Coronary artery (tissue), 2 donors: ENCODE results near the gene ARAP3.

ENCODE experiments used
- DNase-seq: peaks from one replicate; pipeline ENCODE4 v3.0.0-alpha.2; 2017; ENCODE audit warnings: low spot score
- H3K27ac ChIP-seq, 2 donors: fragments of 200-600 bp; sonication (generic); one replicate each; pipeline ENCODE4 v1.5.1; 2016 to 2019
- H3K4me3 ChIP-seq: fragments of 200-600 bp; sonication (generic); 2 replicates; pipeline ENCODE4 v1.5.1; 2016; ENCODE audit warnings: mild to moderate bottlenecking, moderate library complexity
- CTCF ChIP-seq: fragments of 200-600 bp; sonication (generic); IDR thresholded peaks from one replicate; pipeline ENCODE4 v1.5.1; 2019; ENCODE audit warnings: antibody characterized with exemption

ARAP3 gene

GRCh38 chr5:141708016-141708415 lies 26.0 kb upstream of the ARAP3 start:
- TF ChIP-seq CTCF = no peak
- no peak for DNase-seq
- no peak overlapping the region for H3K4me3 ChIP-seq
- no peak overlapping the region for H3K27ac ChIP-seq

- no peak overlapping the region for H3K4me3 ChIP-seq
- no peak overlapping the region for H3K27ac ChIP-seq
- TF ChIP-seq CTCF = no peak
- DNase-seq = no peak
Measured at GRCh38 chr5:141707510-141707909, 25.5 kb upstream of the ARAP3 start.

- Histone ChIP-seq H3K27ac (no peak overlapping the region), H3K4me3 (no peak overlapping the region)
- DNase-seq = no peak
- no peak for TF ChIP-seq CTCF
Measured at GRCh38 chr5:141706121-141706520, 24.1 kb upstream of the ARAP3 start.

GRCh38 chr5:141705469-141705868 lies 23.4 kb upstream of the ARAP3 start:
- H3K27ac ChIP-seq = no peak overlapping the region
- TF ChIP-seq CTCF = no peak
- DNase-seq = no peak

GRCh38 chr5:141704782-141705297 lies 22.8 kb upstream of the ARAP3 start:
- DNase-seq = no peak
- no peak overlapping the region for H3K27ac ChIP-seq
- no peak overlapping the region for H3K4me3 ChIP-seq
- TF ChIP-seq CTCF = no peak

More at GRCh38 chr5:141705469-141705868, 23.4 kb upstream of the ARAP3 start:
- no peak overlapping the region for H3K4me3 ChIP-seq

- Histone ChIP-seq H3K27ac (no peak overlapping the region), H3K4me3 (peak overlapping the region; percentile 82)
- no peak for TF ChIP-seq CTCF
- DNase-seq = no peak
Measured at GRCh38 chr5:141703133-141703561, 21.1 kb upstream of the ARAP3 start.

- DNase-seq = no peak
- H3K27ac ChIP-seq = no peak overlapping the region
- no peak for TF ChIP-seq CTCF
- peak overlapping the region; percentile 82 for H3K4me3 ChIP-seq
Measured at GRCh38 chr5:141701360-141702119, 19.5 kb upstream of the ARAP3 start.
